GM23338 (cell line): ENCODE results near the gene PSMD14. TPM values are rescaled to one million over a fixed set of nuclear protein-coding genes. Genes with fewer than 3 reads are reported as not detected.

Experiments used
- ATAC-seq: fragments of 200-7000 bp; cut with Tn5 transposase; 3 replicates; pipeline ENCODE4 v1.9.1; 2020
- DNase-seq: peaks from one replicate; pipeline ENCODE4 v3.0.0-alpha.2; 2015; ENCODE audit warnings: low spot score
- H2AFZ ChIP-seq: fragments of 200-600 bp; sonication (generic); 2 replicates; pipeline ENCODE4 v1.8.0; 2016; ENCODE audit warnings: antibody characterized with exemption, mild to moderate bottlenecking, moderate library complexity
- H3F3A ChIP-seq: fragments of 200-600 bp; sonication (generic); replicated peaks from 2 replicates; pipeline ENCODE4 v1.8.0; 2017; ENCODE audit warnings: antibody characterized with exemption, mixed run types, low read depth
- H3K27ac ChIP-seq: fragments of 200-600 bp; sonication (generic); 2 replicates; pipeline ENCODE4 v1.6.1; 2016; ENCODE audit warnings: low read depth
- H3K27me3 ChIP-seq: fragments of 200-600 bp; sonication (generic); 2 replicates; pipeline ENCODE4 v1.8.0; 2016; ENCODE audit warnings: mild to moderate bottlenecking, mixed run types, moderate library complexity; ENCODE audit not compliant: insufficient read depth
- H3K36me3 ChIP-seq: fragments of 200-600 bp; sonication (generic); 2 replicates; pipeline ENCODE4 v1.8.0; 2016; ENCODE audit warnings: mild to moderate bottlenecking; ENCODE audit not compliant: insufficient read depth
- H3K4me1 ChIP-seq: fragments of 200-600 bp; sonication (generic); 2 replicates; pipeline ENCODE4 v1.8.0; 2016; ENCODE audit warnings: mild to moderate bottlenecking, moderate library complexity; ENCODE audit not compliant: insufficient read depth
- H3K4me2 ChIP-seq: fragments of 200-600 bp; sonication (generic); 2 replicates; pipeline ENCODE4 v1.7.1; 2017; ENCODE audit warnings: mixed run types
- H3K4me3 ChIP-seq: fragments of 200-600 bp; sonication (generic); 2 replicates; pipeline ENCODE4 v1.6.1; 2016; ENCODE audit warnings: mixed run types
- H3K79me2 ChIP-seq: fragments of 200-600 bp; sonication (generic); replicated peaks from 2 replicates; pipeline ENCODE4 v1.8.0; 2017; ENCODE audit warnings: mild to moderate bottlenecking; ENCODE audit not compliant: insufficient read depth
- H3K9me2 ChIP-seq: fragments of 200-600 bp; sonication (generic); 2 replicates; pipeline ENCODE4 v1.8.0; 2017; ENCODE audit not compliant: insufficient read depth
- H4K20me1 ChIP-seq: fragments of 200-600 bp; sonication (generic); replicated peaks from 2 replicates; pipeline ENCODE4 v1.8.0; 2017; ENCODE audit warnings: mild to moderate bottlenecking; ENCODE audit not compliant: insufficient read depth
- H3K27ac Mint-ChIP-seq: 2 replicates; pipeline ENCODE4 v1.8.0; 2020; ENCODE audit warnings: inconsistent platforms, mild to moderate bottlenecking, moderate library complexity, mixed read lengths
- H3K27me3 Mint-ChIP-seq: 3 replicates; pipeline ENCODE4 v1.8.0; 2022; ENCODE audit warnings: low read depth, mild to moderate bottlenecking, moderate library complexity, mixed read lengths, inconsistent platforms; ENCODE audit not compliant: insufficient read depth, poor library complexity
- H3K36me3 Mint-ChIP-seq: 3 replicates; pipeline ENCODE4 v1.8.0; 2021; ENCODE audit warnings: low read depth, mild to moderate bottlenecking, inconsistent platforms, moderate library complexity, mixed read lengths
- H3K4me1 Mint-ChIP-seq: 3 replicates; pipeline ENCODE4 v1.8.0; 2020; ENCODE audit warnings: mild to moderate bottlenecking, inconsistent platforms, mixed read lengths
- H3K4me3 Mint-ChIP-seq: 3 replicates; pipeline ENCODE4 v1.8.0; 2021; ENCODE audit warnings: moderate library complexity, mild to moderate bottlenecking, inconsistent platforms, mixed read lengths
- H3K9me3 Mint-ChIP-seq: 3 replicates; pipeline ENCODE4 v1.8.0; 2020; ENCODE audit warnings: moderate library complexity, mild to moderate bottlenecking, inconsistent platforms, mixed read lengths
- CREB1 ChIP-seq: fragments of 250-450 bp; sonication (Bioruptor Pico); IDR thresholded peaks from 2 replicates; pipeline ENCODE4 v1.5.0; 2020; ENCODE audit warnings: low read depth, mild to moderate bottlenecking, moderate library complexity
- JUNB ChIP-seq: IDR thresholded peaks from one replicate; pipeline ENCODE4 v1.6.1; 2016; ENCODE audit warnings: antibody characterized with exemption; ENCODE audit not compliant: unreplicated experiment
- NANOG ChIP-seq: IDR thresholded peaks from 2 replicates; pipeline ENCODE4 v1.6.1; 2016; ENCODE audit warnings: antibody characterized with exemption, borderline replicate concordance
- POLR2AphosphoS5 ChIP-seq: IDR thresholded peaks from 2 replicates; pipeline ENCODE4 v1.6.1; 2016; ENCODE audit warnings: antibody characterized with exemption, low read depth
- STAT1 ChIP-seq: IDR thresholded peaks from one replicate; pipeline ENCODE4 v1.6.1; 2016; ENCODE audit warnings: antibody characterized with exemption; ENCODE audit not compliant: unreplicated experiment
- ZNF114 ChIP-seq: fragments of 250-450 bp; sonication (Bioruptor Pico); IDR thresholded peaks from 2 replicates; pipeline ENCODE4 v1.5.0; 2020; ENCODE audit warnings: mild to moderate bottlenecking, moderate library complexity
- polyA plus RNA-seq: library from polyadenylated mRNA; unstranded; fragments of >200 nt; fragmentation: Nextera tagmentation; extraction: Ambion mirVana; gene quantifications from 2 replicates; pipeline ENCODE4 v1.2.1, GENCODE V29; 2016
- total RNA-seq: library from RNA; depleted of rRNA; stranded (reverse); fragments of >200 nt; shearing (Covaris generic); gene quantifications from 2 replicates; pipeline ENCODE4 v1.2.3, GENCODE V29; 2014
- TF ChIP-seq, protein P1 (sequence below): fragments of 250-450 bp; sonication (Bioruptor Pico); IDR thresholded peaks from 2 replicates; pipeline ENCODE4 v1.5.0; 2020; ENCODE audit warnings: mild to moderate bottlenecking, moderate library complexity

PSMD14 gene
- total and polyA plus RNA-seq, 2 experiments from 2014 or later: 92.2 to 123 TPM

DNA sequence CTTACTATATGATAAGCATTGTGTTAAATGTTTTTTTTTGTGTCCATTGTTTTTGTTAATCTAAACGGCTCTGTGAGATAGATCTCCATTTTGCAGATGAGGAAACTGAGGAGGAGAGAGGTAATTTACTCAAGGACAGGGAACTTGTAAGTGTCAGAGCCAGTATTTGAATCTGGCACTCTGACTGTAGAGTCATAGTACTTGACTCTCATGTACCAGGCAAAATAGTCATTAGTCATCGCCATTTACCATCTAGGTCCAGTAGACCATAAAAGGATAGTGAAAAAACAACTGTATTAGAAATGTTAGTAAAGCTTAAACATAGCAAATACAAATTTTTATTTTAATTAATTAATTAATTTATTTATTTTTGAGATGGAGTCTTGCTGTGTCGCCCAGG is 4.8 kb downstream of the PSMD14 start (continued):
- TF ChIP-seq ZNF114 (CRISPR knock-in tag) (no peak), STAT1 (no peak), NANOG (no peak)
- TF ChIP-seq, protein P1, sequence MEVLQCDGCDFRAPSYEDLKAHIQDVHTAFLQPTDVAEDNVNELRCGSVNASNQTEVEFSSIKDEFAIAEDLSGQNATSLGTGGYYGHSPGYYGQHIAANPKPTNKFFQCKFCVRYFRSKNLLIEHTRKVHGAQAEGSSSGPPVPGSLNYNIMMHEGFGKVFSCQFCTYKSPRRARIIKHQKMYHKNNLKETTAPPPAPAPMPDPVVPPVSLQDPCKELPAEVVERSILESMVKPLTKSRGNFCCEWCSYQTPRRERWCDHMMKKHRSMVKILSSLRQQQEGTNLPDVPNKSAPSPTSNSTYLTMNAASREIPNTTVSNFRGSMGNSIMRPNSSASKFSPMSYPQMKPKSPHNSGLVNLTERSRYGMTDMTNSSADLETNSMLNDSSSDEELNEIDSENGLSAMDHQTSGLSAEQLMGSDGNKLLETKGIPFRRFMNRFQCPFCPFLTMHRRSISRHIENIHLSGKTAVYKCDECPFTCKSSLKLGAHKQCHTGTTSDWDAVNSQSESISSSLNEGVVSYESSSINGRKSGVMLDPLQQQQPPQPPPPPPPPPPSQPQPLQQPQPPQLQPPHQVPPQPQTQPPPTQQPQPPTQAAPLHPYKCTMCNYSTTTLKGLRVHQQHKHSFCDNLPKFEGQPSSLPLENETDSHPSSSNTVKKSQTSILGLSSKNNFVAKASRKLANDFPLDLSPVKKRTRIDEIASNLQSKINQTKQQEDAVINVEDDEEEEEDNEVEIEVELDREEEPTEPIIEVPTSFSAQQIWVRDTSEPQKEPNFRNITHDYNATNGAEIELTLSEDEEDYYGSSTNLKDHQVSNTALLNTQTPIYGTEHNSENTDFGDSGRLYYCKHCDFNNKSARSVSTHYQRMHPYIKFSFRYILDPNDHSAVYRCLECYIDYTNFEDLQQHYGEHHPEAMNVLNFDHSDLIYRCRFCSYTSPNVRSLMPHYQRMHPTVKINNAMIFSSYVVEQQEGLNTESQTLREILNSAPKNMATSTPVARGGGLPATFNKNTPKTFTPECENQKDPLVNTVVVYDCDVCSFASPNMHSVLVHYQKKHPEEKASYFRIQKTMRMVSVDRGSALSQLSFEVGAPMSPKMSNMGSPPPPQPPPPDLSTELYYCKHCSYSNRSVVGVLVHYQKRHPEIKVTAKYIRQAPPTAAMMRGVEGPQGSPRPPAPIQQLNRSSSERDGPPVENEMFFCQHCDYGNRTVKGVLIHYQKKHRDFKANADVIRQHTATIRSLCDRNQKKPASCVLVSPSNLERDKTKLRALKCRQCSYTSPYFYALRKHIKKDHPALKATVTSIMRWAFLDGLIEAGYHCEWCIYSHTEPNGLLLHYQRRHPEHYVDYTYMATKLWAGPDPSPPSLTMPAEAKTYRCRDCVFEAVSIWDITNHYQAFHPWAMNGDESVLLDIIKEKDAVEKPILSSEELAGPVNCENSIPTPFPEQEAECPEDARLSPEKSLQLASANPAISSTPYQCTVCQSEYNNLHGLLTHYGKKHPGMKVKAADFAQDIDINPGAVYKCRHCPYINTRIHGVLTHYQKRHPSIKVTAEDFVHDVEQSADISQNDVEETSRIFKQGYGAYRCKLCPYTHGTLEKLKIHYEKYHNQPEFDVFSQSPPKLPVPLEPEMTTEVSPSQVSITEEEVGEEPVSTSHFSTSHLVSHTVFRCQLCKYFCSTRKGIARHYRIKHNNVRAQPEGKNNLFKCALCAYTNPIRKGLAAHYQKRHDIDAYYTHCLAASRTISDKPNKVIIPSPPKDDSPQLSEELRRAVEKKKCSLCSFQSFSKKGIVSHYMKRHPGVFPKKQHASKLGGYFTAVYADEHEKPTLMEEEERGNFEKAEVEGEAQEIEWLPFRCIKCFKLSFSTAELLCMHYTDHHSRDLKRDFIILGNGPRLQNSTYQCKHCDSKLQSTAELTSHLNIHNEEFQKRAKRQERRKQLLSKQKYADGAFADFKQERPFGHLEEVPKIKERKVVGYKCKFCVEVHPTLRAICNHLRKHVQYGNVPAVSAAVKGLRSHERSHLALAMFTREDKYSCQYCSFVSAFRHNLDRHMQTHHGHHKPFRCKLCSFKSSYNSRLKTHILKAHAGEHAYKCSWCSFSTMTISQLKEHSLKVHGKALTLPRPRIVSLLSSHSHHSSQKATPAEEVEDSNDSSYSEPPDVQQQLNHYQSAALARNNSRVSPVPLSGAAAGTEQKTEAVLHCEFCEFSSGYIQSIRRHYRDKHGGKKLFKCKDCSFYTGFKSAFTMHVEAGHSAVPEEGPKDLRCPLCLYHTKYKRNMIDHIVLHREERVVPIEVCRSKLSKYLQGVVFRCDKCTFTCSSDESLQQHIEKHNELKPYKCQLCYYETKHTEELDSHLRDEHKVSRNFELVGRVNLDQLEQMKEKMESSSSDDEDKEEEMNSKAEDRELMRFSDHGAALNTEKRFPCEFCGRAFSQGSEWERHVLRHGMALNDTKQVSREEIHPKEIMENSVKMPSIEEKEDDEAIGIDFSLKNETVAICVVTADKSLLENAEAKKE (CRISPR knock-in tag): no peak

DNA sequence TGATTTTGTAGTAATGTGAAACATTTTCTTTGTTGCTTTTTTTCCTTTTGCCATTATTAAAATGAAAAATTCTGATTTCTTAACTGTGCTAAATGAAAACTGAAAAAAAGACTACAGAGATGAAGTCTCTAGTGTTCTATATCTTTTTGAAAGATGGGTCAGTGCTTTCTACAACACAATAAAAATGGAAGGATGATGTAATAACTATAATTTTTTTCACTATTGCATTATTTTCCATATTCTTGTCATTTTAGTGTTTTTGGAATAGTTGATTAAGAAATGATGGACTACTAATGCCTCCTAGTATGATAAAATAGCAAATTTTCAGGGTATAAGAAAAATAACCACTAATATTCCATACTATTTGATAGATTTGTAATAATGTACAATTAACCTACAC is 7.2 kb downstream of the PSMD14 start:
- no peaks in the 10 kb centered on the region for H3F3A ChIP-seq
- no peak overlapping the region for H2AFZ ChIP-seq
- H3K4me1 Mint-ChIP-seq: peaks cover 14% of the 10 kb centered on the region; the same call in 2 of the 3 replicates
- H3K4me2 ChIP-seq: no peak overlapping the region
- no peaks in the 10 kb centered on the region for H3K9me2 ChIP-seq
- H3K27ac Mint-ChIP-seq: no peak overlapping the region
- no peak for ATAC-seq
- H3K79me2 ChIP-seq: peaks cover 93% of the 10 kb centered on the region
- H3K4me3 Mint-ChIP-seq: no peak overlapping the region
- no peak for DNase-seq
- no peaks in the 10 kb centered on the region for H3K9me3 Mint-ChIP-seq
- H3K27me3 Mint-ChIP-seq: no peaks in the 10 kb centered on the region
- peaks cover 16% of the 10 kb centered on the region; the same call in 2 of the 3 replicates for H3K36me3 Mint-ChIP-seq
- no peaks in the 10 kb centered on the region for H3K4me1 ChIP-seq
- H3K36me3 ChIP-seq: 0 out of 2 replicates have a peak, but pooled peaks cover 3% of the 10 kb centered on the region
- H4K20me1 ChIP-seq: peaks cover 45% of the 10 kb centered on the region
- H3K27ac ChIP-seq: no peak overlapping the region
- H3K4me3 ChIP-seq: no peak overlapping the region
- H3K27me3 ChIP-seq: no peaks in the 10 kb centered on the region
- no peak for TF ChIP-seq POLR2AphosphoS5
- TF ChIP-seq JUNB: no peak
- no peak for TF ChIP-seq STAT1
- TF ChIP-seq CREB1: no peak
- no peak for TF ChIP-seq NANOG
- TF ChIP-seq, protein P1 (CRISPR knock-in tag): no peak
